ENCODE data around the gene TAS2R4. TPM values are rescaled to one million over a fixed set of nuclear protein-coding genes. Genes with fewer than 3 reads are reported as not detected.

TAS2R4 gene
- total RNA-seq, 1 experiment from 2014 or later = 1.2 TPM

DNA sequence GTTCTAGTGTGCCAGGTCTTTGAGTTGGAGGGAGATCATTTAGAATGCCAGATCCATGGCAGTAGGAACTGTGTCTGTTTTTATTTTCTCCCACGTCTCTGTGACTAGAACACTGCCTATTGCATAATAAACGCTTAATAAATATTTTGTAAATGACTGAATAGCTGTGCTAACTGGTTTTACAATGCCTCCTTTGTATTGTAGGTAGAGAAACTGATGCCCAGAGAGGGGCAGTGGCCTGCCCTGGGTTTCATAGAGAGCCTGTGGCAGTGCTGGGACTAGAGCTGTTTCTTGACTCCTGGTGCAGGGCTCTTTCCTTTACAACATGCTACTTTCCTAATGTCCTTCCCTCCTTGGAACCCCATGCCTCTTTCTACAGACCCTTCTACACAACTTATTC lies 16.1 kb downstream of the TAS2R4 start:
- POLR2A ChIA-PET = no interaction called here
- ATAC-seq (no peak), DNase-seq (ENCODE audit: low read depth, low spot score) (no peak)
- Histone ChIP-seq H3K9me2 (ENCODE audit: insufficient read depth) (no peaks in the 10 kb centered on the region), H3K4me3 (replicated peaks in 1 of 2; ENCODE audit: low read depth in 1 of 2, low read length in 2 of 2) (no peak overlapping the region), H2AFZ (ENCODE audit: low read depth, low read length, poor library complexity, severe bottlenecking) (no peak overlapping the region), H3K27ac (ENCODE audit: low read depth, low read length) (no peak overlapping the region), H3K9ac (ENCODE audit: low read length) (no peak overlapping the region), H3K4me2 (ENCODE audit: low read length) (no peak overlapping the region), H3K36me3 (ENCODE audit: control insufficient read depth in 1 of 2, insufficient read depth in 2 of 2, low read length in 2 of 2) (0 out of 4 replicates have a peak, but pooled peaks cover 2 to 3% of the 10 kb centered on the region in 2 experiments), H4K20me1 (ENCODE audit: insufficient read depth) (no peaks in the 10 kb centered on the region), H3K27me3 (ENCODE audit: insufficient read depth, low read length) (no peaks in the 10 kb centered on the region), H3K4me1 (ENCODE audit: control insufficient read depth in 1 of 2, insufficient read depth in 2 of 2, low read length in 2 of 2) (no peaks in the 10 kb centered on the region), H3K79me2 (ENCODE audit: insufficient read depth, low read length) (no peaks in the 10 kb centered on the region), H3K9me3 (ENCODE audit: control insufficient read depth in 1 of 2, insufficient read depth in 1 of 2, low read depth in 1 of 2, low read length in 2 of 2) (no peaks in the 10 kb centered on the region)
- no peak for TF ChIP-seq FOSL1 (IDR thresholded peaks at IDR 0.05; ENCODE audit: low read depth)
- TF ChIP-seq, protein P1, sequence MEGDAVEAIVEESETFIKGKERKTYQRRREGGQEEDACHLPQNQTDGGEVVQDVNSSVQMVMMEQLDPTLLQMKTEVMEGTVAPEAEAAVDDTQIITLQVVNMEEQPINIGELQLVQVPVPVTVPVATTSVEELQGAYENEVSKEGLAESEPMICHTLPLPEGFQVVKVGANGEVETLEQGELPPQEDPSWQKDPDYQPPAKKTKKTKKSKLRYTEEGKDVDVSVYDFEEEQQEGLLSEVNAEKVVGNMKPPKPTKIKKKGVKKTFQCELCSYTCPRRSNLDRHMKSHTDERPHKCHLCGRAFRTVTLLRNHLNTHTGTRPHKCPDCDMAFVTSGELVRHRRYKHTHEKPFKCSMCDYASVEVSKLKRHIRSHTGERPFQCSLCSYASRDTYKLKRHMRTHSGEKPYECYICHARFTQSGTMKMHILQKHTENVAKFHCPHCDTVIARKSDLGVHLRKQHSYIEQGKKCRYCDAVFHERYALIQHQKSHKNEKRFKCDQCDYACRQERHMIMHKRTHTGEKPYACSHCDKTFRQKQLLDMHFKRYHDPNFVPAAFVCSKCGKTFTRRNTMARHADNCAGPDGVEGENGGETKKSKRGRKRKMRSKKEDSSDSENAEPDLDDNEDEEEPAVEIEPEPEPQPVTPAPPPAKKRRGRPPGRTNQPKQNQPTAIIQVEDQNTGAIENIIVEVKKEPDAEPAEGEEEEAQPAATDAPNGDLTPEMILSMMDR (IDR thresholded peaks at IDR 0.05 in 2 of 3, conservative IDR thresholded peaks at IDR 0.05 in 1 of 3; ENCODE audit: borderline replicate concordance in 1 of 3, insufficient read depth in 1 of 3, low read depth in 2 of 3, low read length in 2 of 3) = no peak
- no peak for TF ChIP-seq TCF7L2 (IDR thresholded peaks at IDR 0.05; ENCODE audit: borderline replicate concordance, extremely low read depth, insufficient read depth, insufficient read length)
- no peak for TF ChIP-seq RAD21 (IDR thresholded peaks at IDR 0.05; ENCODE audit: low read depth)
- no peak for TF ChIP-seq CBX3 (IDR thresholded peaks at IDR 0.05; ENCODE audit: low read depth)
- TF ChIP-seq ELF1 (IDR thresholded peaks at IDR 0.05; ENCODE audit: borderline replicate concordance, low read depth) = no peak
- TF ChIP-seq SP1 (IDR thresholded peaks at IDR 0.05; ENCODE audit: low read depth) = no peak
- TF ChIP-seq, protein P2, sequence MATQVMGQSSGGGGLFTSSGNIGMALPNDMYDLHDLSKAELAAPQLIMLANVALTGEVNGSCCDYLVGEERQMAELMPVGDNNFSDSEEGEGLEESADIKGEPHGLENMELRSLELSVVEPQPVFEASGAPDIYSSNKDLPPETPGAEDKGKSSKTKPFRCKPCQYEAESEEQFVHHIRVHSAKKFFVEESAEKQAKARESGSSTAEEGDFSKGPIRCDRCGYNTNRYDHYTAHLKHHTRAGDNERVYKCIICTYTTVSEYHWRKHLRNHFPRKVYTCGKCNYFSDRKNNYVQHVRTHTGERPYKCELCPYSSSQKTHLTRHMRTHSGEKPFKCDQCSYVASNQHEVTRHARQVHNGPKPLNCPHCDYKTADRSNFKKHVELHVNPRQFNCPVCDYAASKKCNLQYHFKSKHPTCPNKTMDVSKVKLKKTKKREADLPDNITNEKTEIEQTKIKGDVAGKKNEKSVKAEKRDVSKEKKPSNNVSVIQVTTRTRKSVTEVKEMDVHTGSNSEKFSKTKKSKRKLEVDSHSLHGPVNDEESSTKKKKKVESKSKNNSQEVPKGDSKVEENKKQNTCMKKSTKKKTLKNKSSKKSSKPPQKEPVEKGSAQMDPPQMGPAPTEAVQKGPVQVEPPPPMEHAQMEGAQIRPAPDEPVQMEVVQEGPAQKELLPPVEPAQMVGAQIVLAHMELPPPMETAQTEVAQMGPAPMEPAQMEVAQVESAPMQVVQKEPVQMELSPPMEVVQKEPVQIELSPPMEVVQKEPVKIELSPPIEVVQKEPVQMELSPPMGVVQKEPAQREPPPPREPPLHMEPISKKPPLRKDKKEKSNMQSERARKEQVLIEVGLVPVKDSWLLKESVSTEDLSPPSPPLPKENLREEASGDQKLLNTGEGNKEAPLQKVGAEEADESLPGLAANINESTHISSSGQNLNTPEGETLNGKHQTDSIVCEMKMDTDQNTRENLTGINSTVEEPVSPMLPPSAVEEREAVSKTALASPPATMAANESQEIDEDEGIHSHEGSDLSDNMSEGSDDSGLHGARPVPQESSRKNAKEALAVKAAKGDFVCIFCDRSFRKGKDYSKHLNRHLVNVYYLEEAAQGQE (IDR thresholded peaks at IDR 0.05; ENCODE audit: low read depth) = no peak
- no peak for TF ChIP-seq YY1 (IDR thresholded peaks at IDR 0.05; ENCODE audit: extremely low read depth, insufficient replicate concordance, low read depth, low read length)
- TF ChIP-seq, protein P3, sequence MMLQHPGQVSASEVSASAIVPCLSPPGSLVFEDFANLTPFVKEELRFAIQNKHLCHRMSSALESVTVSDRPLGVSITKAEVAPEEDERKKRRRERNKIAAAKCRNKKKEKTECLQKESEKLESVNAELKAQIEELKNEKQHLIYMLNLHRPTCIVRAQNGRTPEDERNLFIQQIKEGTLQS (IDR thresholded peaks at IDR 0.05) = no peak
- TF ChIP-seq, protein P4, sequence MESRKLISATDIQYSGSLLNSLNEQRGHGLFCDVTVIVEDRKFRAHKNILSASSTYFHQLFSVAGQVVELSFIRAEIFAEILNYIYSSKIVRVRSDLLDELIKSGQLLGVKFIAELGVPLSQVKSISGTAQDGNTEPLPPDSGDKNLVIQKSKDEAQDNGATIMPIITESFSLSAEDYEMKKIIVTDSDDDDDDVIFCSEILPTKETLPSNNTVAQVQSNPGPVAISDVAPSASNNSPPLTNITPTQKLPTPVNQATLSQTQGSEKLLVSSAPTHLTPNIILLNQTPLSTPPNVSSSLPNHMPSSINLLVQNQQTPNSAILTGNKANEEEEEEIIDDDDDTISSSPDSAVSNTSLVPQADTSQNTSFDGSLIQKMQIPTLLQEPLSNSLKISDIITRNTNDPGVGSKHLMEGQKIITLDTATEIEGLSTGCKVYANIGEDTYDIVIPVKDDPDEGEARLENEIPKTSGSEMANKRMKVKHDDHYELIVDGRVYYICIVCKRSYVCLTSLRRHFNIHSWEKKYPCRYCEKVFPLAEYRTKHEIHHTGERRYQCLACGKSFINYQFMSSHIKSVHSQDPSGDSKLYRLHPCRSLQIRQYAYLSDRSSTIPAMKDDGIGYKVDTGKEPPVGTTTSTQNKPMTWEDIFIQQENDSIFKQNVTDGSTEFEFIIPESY (IDR thresholded peaks at IDR 0.05; ENCODE audit: extremely low read depth, insufficient replicate concordance, low read length) = no peak
- no peak for TF ChIP-seq EZH2 (IDR thresholded peaks at IDR 0.05)
- no peak for TF ChIP-seq EZH2phosphoT487 (IDR thresholded peaks at IDR 0.05; ENCODE audit: borderline replicate concordance)
- no peak for TF ChIP-seq JUND (IDR thresholded peaks at IDR 0.05)
- no peak for TF ChIP-seq POLR2A (IDR thresholded peaks at IDR 0.05; ENCODE audit: borderline replicate concordance, extremely low read depth, insufficient read depth, insufficient read length)
- BruUV-seq (replicated peaks) = no TSS peak
- RAD21 ChIA-PET (ENCODE audit: low non-redundant PET in 1 of 2, low total read pairs in 2 of 2, uncharacterized antibody in 2 of 2, unreplicated experiment in 2 of 2) = no interaction called here
- intact Hi-C loops (cut with micrococcal nuclease) = no loop called here
- CTCF ChIA-PET = no interaction called here

Data from HCT116 (cell line).